Mesenchymal stem cell (in vitro differentiated cells and primary cell): ENCODE results near the gene SLC44A5.

Experiments used
- DNase-seq: peaks from one replicate; pipeline ENCODE4 v3.0.0-alpha.2; 2013
- H2AFZ ChIP-seq: one replicate; pipeline ENCODE4 v1.6.1; 2013; ENCODE audit warnings: low read depth, mild to moderate bottlenecking, control low read depth, inconsistent platforms, low read length, moderate library complexity
- H2AK5ac ChIP-seq: 2 replicates; pipeline ENCODE4 v1.6.1; 2013; ENCODE audit warnings: low read length, moderate library complexity, mild to moderate bottlenecking, inconsistent platforms; ENCODE audit not compliant: severe bottlenecking
- H2BK120ac ChIP-seq: one replicate; pipeline ENCODE4 v1.6.1; 2013; ENCODE audit warnings: low read depth, mild to moderate bottlenecking, inconsistent platforms, low read length, moderate library complexity
- H2BK12ac ChIP-seq, 2 experiments: one replicate each; pipeline ENCODE4 v1.6.1; 2013; ENCODE audit warnings: inconsistent platforms in 2 of 2, low read length in 2 of 2, mild to moderate bottlenecking in 2 of 2, moderate library complexity in 2 of 2, control low read depth in 1 of 2
- H2BK15ac ChIP-seq: one replicate; pipeline ENCODE4 v1.6.1; 2013; ENCODE audit warnings: mild to moderate bottlenecking, low read depth, inconsistent platforms; ENCODE audit not compliant: poor library complexity, severe bottlenecking
- H2BK5ac ChIP-seq: 2 replicates; pipeline ENCODE4 v1.6.1; 2013; ENCODE audit warnings: low read depth, mild to moderate bottlenecking, low read length, control low read depth, inconsistent platforms; ENCODE audit not compliant: poor library complexity, severe bottlenecking
- H3K14ac ChIP-seq, 2 experiments: one replicate each; pipeline ENCODE4 v1.6.1; 2013; ENCODE audit warnings: inconsistent platforms in 2 of 2, low read length in 2 of 2, control low read depth in 1 of 2, mild to moderate bottlenecking in 1 of 2, moderate library complexity in 1 of 2
- H3K18ac ChIP-seq, 2 experiments: one replicate each; pipeline ENCODE4 v1.6.1; 2013; ENCODE audit warnings: inconsistent platforms in 2 of 2, low read length in 2 of 2, control low read depth in 1 of 2, low read depth in 1 of 2, mild to moderate bottlenecking in 1 of 2
- H3K23ac ChIP-seq, 2 experiments: one replicate each; pipeline ENCODE4 v1.6.1; 2013; ENCODE audit warnings: inconsistent platforms in 2 of 2, low read length in 2 of 2, mild to moderate bottlenecking in 2 of 2, moderate library complexity in 2 of 2, control low read depth in 1 of 2
- H3K27ac ChIP-seq: 2 replicates; pipeline ENCODE4 v1.5.1; 2013; ENCODE audit warnings: mild to moderate bottlenecking, moderate library complexity, low read length, control low read depth, inconsistent platforms; ENCODE audit not compliant: poor library complexity, severe bottlenecking
- H3K27me3 ChIP-seq, 2 experiments: 2 replicates each; pipeline versions ENCODE4 v1.6.1 to v1.7.0; 2013; ENCODE audit warnings: low read length in 2 of 2, mild to moderate bottlenecking in 2 of 2, moderate library complexity in 2 of 2, control low read depth in 1 of 2, inconsistent platforms in 1 of 2; ENCODE audit not compliant: control insufficient read depth in 1 of 2, insufficient read depth in 1 of 2
- H3K36me3 ChIP-seq, 2 experiments: 2 replicates each; pipeline versions ENCODE4 v1.6.1 to v1.7.0; 2013; ENCODE audit warnings: low read length in 2 of 2, control low read depth in 1 of 2, inconsistent platforms in 1 of 2, low read depth in 1 of 2, mild to moderate bottlenecking in 1 of 2; ENCODE audit not compliant: insufficient read depth in 2 of 2, control insufficient read depth in 1 of 2
- H3K4ac ChIP-seq, 2 experiments: one replicate each; pipeline ENCODE4 v1.6.1; 2013; ENCODE audit warnings: inconsistent platforms in 2 of 2, low read length in 2 of 2, mild to moderate bottlenecking in 2 of 2, moderate library complexity in 2 of 2, control low read depth in 1 of 2, low read depth in 1 of 2
- H3K4me1 ChIP-seq: 2 replicates; pipeline ENCODE4 v1.6.1; 2013; ENCODE audit warnings: low read depth, low read length, control low read depth; ENCODE audit not compliant: control insufficient read depth, insufficient read depth
- H3K4me2 ChIP-seq: 2 replicates; pipeline ENCODE4 v1.6.1; 2013; ENCODE audit warnings: low read length, mild to moderate bottlenecking, inconsistent platforms; ENCODE audit not compliant: poor library complexity, severe bottlenecking
- H3K4me3 ChIP-seq, 2 experiments: 2 replicates each; pipeline versions ENCODE4 v1.5.1 to v1.7.0; 2013; ENCODE audit warnings: low read length in 2 of 2, mild to moderate bottlenecking in 2 of 2, control low read depth in 1 of 2, low read depth in 1 of 2; ENCODE audit not compliant: insufficient read depth in 1 of 2
- H3K79me1 ChIP-seq: replicated peaks from 2 replicates; pipeline ENCODE4 v1.6.1; 2013; ENCODE audit warnings: mild to moderate bottlenecking, control low read depth, low read length, inconsistent platforms; ENCODE audit not compliant: poor library complexity, severe bottlenecking
- H3K9ac ChIP-seq: 2 replicates; pipeline ENCODE4 v1.7.0; 2013; ENCODE audit warnings: mild to moderate bottlenecking, low read length, moderate library complexity
- H3K9me3 ChIP-seq: 2 replicates; pipeline ENCODE4 v1.7.0; 2013; ENCODE audit warnings: mild to moderate bottlenecking, low read length; ENCODE audit not compliant: control insufficient read depth
- H4K8ac ChIP-seq: one replicate; pipeline ENCODE4 v1.6.1; 2013; ENCODE audit warnings: inconsistent platforms, mild to moderate bottlenecking, low read length, moderate library complexity
- H4K91ac ChIP-seq: one replicate; pipeline ENCODE4 v1.6.1; 2013; ENCODE audit warnings: mild to moderate bottlenecking, low read length, inconsistent platforms
- WGBS: methylation state at CpG from one replicate; pipeline ENCODE4 v1.1.7; 2013; ENCODE audit warnings: mixed read lengths; 5-methylcytosine and 5-hydroxymethylcytosine counted together

The SLC44A5 gene

GRCh38 chr1:75431843-75432242 lies 179.1 kb downstream of the SLC44A5 start:
- Histone ChIP-seq H3K36me3 (no peaks in the 10 kb centered on the region), H2BK120ac (no peak overlapping the region), H2BK5ac (no peak overlapping the region), H3K4me3 (no peak overlapping the region), H3K9me3 (peaks cover 4% of the 10 kb centered on the region), H3K18ac (no peak overlapping the region), H3K23ac (no peak overlapping the region), H2BK12ac (no peak overlapping the region), H3K4me1 (no peaks in the 10 kb centered on the region), H3K9ac (no peak overlapping the region), H2BK15ac (no peak overlapping the region), H3K4me2 (no peak overlapping the region), H4K91ac (no peak overlapping the region), H3K14ac (no peak overlapping the region), H3K27me3 (no peaks in the 10 kb centered on the region), H2AK5ac (no peak overlapping the region), H2AFZ (no peak overlapping the region), H4K8ac (no peak overlapping the region), H3K4ac (no peak overlapping the region), H3K27ac (no peak overlapping the region), H3K79me1 (no peaks in the 10 kb centered on the region)
- 94% methylated on average over 1 of the region's 2 CpGs for WGBS
- DNase-seq: no peak

GRCh38 chr1:75430526-75430925 lies 180.4 kb downstream of the SLC44A5 start:
- H2AK5ac ChIP-seq: no peak overlapping the region
- no peak overlapping the region for H3K18ac ChIP-seq
- H3K23ac ChIP-seq: no peak overlapping the region
- H2BK5ac ChIP-seq: no peak overlapping the region
- H3K9me3 ChIP-seq: peaks cover 4% of the 10 kb centered on the region
- no peaks in the 10 kb centered on the region for H3K4me1 ChIP-seq
- H3K4me2 ChIP-seq: no peak overlapping the region
- no peak overlapping the region for H2BK12ac ChIP-seq
- H2BK120ac ChIP-seq: no peak overlapping the region
- no peaks in the 10 kb centered on the region for H3K36me3 ChIP-seq
- DNase-seq: no peak
- H3K9ac ChIP-seq: no peak overlapping the region
- no peaks in the 10 kb centered on the region for H3K79me1 ChIP-seq
- H4K8ac ChIP-seq: no peak overlapping the region
- no peak overlapping the region for H3K27ac ChIP-seq
- H3K4me3 ChIP-seq: no peak overlapping the region
- no peaks in the 10 kb centered on the region for H3K27me3 ChIP-seq
- no peak overlapping the region for H2BK15ac ChIP-seq
- no peak overlapping the region for H3K14ac ChIP-seq
- H3K4ac ChIP-seq: no peak overlapping the region
- no peak overlapping the region for H2AFZ ChIP-seq
- no peak overlapping the region for H4K91ac ChIP-seq

DNA sequence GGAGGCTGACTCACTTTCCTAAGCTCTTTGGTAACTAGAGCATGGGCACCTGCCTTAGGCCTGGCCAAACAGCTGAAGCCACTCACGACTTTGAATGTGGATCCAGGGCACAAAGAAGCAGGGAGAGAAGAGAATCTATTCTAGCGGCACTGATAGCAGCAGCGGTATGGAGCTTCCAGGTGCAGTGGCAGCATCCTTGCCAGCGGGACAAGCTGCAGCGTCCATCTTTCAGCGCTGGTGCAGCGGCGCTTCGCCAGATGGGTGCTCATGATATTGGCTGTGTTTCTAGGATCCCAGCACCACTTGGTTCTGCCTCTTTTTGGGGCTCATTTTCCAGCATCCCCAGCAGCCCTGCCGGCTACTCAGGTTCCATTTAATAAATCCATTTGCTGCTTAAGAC lies 184.2 kb downstream of the SLC44A5 start:
- Histone ChIP-seq H3K18ac (no peak overlapping the region), H3K36me3 (no peaks in the 10 kb centered on the region), H3K27ac (no peak overlapping the region), H2AK5ac (no peak overlapping the region), H3K4ac (no peak overlapping the region), H4K91ac (no peak overlapping the region), H3K14ac (no peak overlapping the region), H3K9me3 (no peaks in the 10 kb centered on the region), H3K4me1 (no peaks in the 10 kb centered on the region), H3K27me3 (no peaks in the 10 kb centered on the region), H2BK120ac (no peak overlapping the region), H3K23ac (no peak overlapping the region), H4K8ac (no peak overlapping the region), H2BK5ac (no peak overlapping the region), H2BK12ac (no peak overlapping the region), H3K4me2 (no peak overlapping the region), H2AFZ (no peak overlapping the region), H3K9ac (no peak overlapping the region), H2BK15ac (no peak overlapping the region), H3K4me3 (no peak overlapping the region), H3K79me1 (no peaks in the 10 kb centered on the region)
- DNase-seq: no peak
- 93% methylated on average over 10 of the region's 10 CpGs for WGBS

DNA sequence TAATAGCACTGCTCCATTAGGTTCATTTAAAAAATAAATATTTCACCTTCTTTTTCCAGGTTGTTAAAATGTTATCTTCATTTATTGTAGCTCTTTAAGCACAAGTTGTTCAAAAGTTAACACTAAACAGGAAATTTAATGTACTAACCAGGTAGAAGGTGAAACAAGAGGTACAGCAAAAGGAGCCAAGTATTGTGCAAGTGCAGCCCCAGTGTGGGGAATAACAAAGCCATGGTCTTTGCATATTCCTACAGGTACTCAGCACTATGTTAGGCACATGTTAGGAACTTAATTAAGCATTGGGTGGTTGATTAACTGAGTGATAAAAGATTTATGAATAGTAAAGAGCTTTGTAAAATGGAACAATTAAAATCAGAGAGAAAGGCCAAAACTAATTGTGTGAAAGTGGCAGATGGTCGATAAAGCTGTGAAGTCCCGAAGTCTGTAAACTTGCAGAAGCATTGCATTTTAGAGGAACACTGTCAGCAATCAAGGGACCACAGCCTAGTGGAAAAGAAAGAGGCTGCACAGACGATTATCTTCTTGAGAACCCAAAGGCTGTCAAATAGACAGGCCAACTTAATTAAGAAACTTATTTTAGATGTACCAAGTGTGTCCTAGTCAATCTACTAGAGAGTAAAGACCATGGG lies 185.8 kb downstream of the SLC44A5 start:
- Histone ChIP-seq H3K4ac (no peak overlapping the region), H2AFZ (no peak overlapping the region), H2AK5ac (no peak overlapping the region), H3K9ac (no peak overlapping the region), H4K8ac (no peak overlapping the region), H3K18ac (no peak overlapping the region), H3K4me1 (no peaks in the 10 kb centered on the region), H3K23ac (no peak overlapping the region), H3K27ac (no peak overlapping the region), H3K14ac (no peak overlapping the region), H3K27me3 (no peaks in the 10 kb centered on the region), H3K4me3 (no peak overlapping the region), H2BK15ac (no peak overlapping the region), H3K4me2 (no peak overlapping the region), H2BK5ac (no peak overlapping the region), H3K9me3 (no peaks in the 10 kb centered on the region), H3K36me3 (no peaks in the 10 kb centered on the region), H4K91ac (no peak overlapping the region), H3K79me1 (no peaks in the 10 kb centered on the region), H2BK120ac (no peak overlapping the region), H2BK12ac (no peak overlapping the region)
- no peak for DNase-seq
- WGBS: 87% methylated on average over 2 of the region's 3 CpGs
